Measurements from ENCODE around the gene HIP1R. TPM values are rescaled to one million over a fixed set of nuclear protein-coding genes. Genes with fewer than 3 reads are reported as not detected.
A peak's percentile ranks its signal among the peaks of the same experiment; 100 is the strongest.
"Not testable (repeated sequence)": the region's sequence is repeated elsewhere in the genome, so short reads cannot be mapped to it uniquely, and the experiment has no call there.

The HIP1R gene
- polyA plus RNA-seq, 3 donors from 2014 or later = 4.4 to 14.6 (median 5.1) TPM

DNA sequence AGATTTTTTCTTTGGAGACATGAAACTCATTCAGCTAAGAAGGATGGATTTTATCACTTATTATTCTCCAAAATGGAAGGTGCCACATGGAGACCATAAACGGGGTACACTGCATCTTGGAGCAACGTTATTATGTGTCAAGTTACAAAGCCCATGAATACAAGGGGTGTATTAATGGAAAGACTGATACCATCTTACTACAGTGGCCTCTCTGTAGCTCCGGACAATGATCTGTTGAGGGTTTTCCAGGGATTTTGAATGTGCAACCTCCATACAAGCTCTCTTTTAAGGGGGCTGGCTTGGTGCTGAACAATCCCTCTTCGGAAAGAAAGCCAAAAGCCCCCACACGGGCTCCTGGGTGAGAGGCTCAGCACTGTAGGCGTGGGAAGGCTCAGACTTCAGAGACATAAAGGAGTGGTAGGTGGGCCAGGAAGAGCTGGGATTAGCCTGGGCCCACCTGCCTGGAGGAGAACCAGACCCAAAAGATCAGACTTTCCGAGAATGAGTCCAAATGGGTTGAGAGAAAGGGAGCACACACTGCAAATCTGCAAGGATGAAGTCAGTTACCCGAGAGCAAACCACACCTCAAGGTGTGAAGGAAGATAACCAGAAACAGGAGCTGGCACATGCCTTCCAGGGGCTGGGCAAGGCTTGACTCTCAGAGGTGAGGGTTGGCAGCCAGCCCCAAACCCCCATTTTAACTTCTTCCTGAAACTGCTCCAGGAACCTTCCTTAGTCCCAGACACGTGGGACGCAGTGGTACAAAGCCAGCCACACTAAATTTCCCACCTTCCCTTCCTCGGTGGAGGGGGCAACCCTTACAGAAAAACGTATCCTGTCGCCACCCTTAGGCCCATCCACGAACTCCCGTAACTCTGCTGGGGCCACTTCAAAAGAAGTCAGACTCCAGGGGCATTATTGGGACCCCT, 59.2 kb downstream of the HIP1R start:
- no peaks in the 10 kb centered on the region for H3K36me3 Mint-ChIP-seq
- peaks cover 91 to 97% of the 10 kb centered on the region in 2 donors for H3K4me1 Mint-ChIP-seq
- H3K27ac Mint-ChIP-seq = peak overlapping the region; percentile 99 to 100 (median 100)
- H3K4me3 Mint-ChIP-seq = peak overlapping the region; percentile 94 to 99 (median 97)
- H3K9me3 Mint-ChIP-seq = no peaks in the 10 kb centered on the region
- peaks cover 18 to 47% (median 31%) of the 10 kb centered on the region in 3 donors for H3K27me3 Mint-ChIP-seq (ENCODE audit: low read depth in 3 of 3)
- DNase-seq = peak; percentile 51 to 63 (median 56)

DNA sequence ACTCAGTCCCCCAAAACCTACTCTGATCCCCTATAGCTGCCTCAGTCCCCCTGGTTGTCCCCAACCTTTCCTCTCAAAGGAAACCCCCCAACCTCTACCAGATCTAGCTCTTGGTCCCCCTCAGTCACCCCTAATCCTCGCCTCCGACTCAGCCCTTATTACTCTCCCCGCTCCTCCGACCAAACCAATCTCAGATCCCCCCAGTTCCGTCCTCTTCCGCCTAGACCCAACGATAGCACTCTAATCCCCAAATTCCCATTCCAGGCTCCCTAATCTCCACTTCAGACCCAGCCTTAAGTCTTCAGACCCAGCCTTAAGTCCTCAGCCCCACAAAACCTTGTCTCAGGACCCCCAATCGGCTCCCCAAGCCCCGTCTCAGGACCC, 60.1 kb downstream of the HIP1R start:
- DNase-seq = no peak

DNA sequence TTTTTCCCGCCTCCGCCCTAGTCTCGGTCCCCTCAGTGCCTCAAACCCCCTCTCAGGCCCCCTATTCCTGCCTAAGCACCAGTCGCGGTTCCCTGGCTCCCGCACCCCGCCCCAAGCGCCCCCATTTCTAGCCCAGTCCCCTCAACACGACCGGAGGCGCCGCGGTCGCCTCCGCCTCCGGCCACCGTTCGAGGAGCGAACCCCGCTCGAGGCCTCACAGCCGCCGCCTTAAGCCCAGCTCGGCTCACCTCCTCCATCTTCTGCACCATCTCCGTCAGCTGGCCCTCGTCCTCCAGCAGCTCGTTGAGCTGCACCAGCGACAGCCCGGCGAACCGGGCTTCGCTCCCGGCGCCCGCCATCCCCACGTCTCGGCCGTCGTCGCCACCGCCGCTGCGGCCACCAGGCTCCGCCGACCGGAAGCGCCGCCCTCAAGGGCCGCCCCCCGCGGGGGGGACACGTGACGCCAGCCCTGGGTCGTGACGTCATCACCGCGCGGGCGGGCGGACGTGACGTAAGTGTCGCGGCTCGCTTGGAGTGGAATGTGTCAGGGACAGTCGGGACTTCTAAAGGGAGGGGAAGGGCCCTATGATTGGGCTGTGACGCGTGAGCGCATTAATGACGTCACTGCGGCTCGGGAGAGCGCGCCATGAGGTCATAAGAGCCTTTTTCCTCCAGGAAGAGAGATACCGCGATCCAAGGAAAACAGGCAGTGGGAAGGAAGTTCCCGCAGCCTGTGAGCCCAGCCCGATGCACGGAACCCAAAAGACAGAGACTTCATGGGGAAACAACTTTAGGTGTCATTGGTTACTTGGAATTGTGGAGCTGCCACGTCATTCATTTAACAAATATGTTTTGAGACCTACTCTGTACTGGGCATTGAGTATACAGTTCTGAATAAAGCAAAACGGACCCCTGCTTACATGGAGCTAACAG, 60.7 kb downstream of the HIP1R start, which contains the start of gene VPS37B:
TSS of gene VPS37B (minus strand) at position 421 of the 933 bp plus-strand sequence. CDS start at position 359, 62 bp downstream.
- peaks cover 91 to 97% of the 10 kb centered on the region in 2 donors for H3K4me1 Mint-ChIP-seq
- DNase-seq = peak; percentile 96 to 98 (median 97)
- H3K36me3 Mint-ChIP-seq = no peaks in the 10 kb centered on the region
- H3K4me3 Mint-ChIP-seq = peak within 1 kb of the TSS; percentile 94 to 99 (median 97)
- peak within 1 kb of the TSS; percentile 99 to 100 (median 100) for H3K27ac Mint-ChIP-seq
- H3K27me3 Mint-ChIP-seq (ENCODE audit: low read depth in 3 of 3) = peaks cover 18 to 45% (median 26%) of the 10 kb centered on the region in 3 donors
- H3K9me3 Mint-ChIP-seq = no peaks in the 10 kb centered on the region

More for the DNA sequence above, 60.1 kb downstream of the HIP1R start:
- Mint-ChIP-seq H3K9me3 (no peaks in the 10 kb centered on the region), H3K27me3 (ENCODE audit: low read depth in 3 of 3) (peaks cover 18 to 49% (median 26%) of the 10 kb centered on the region in 3 donors), H3K27ac (peak overlapping the region; percentile 99 to 100 (median 100)), H3K4me1 (peaks cover 91 to 97% of the 10 kb centered on the region in 2 donors), H3K4me3 (peak overlapping the region; percentile 94 to 99 (median 97)), H3K36me3 (no peaks in the 10 kb centered on the region)

DNA sequence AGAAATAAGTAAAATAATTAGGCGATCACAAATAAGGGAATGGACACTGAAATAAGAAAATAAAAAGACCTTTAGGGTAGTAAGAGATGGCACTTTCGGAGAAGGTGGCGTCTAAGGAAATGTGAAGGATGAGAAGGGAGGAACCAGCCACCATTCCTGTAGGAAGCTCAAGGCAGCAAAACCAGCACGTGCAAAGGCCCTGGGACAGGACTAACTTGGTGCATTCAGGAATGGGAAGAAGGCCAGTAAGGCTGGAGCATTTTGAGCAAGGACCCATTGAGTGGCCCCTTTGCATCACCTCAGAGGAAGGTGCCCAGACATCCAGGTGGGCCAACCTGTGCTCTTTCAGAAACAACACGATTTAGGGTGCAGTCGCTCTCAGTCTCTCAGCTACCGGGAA, 61.4 kb downstream of the HIP1R start:
- Mint-ChIP-seq H3K27ac (peak overlapping the region; percentile 99 to 100 (median 100)), H3K9me3 (no peaks in the 10 kb centered on the region), H3K4me1 (peaks cover 91 to 97% of the 10 kb centered on the region in 2 donors), H3K36me3 (no peaks in the 10 kb centered on the region), H3K27me3 (ENCODE audit: low read depth in 3 of 3) (peaks cover 21 to 46% (median 30%) of the 10 kb centered on the region in 3 donors), H3K4me3 (peak overlapping the region; percentile 94 to 99 (median 97))
- no peak for DNase-seq

DNA sequence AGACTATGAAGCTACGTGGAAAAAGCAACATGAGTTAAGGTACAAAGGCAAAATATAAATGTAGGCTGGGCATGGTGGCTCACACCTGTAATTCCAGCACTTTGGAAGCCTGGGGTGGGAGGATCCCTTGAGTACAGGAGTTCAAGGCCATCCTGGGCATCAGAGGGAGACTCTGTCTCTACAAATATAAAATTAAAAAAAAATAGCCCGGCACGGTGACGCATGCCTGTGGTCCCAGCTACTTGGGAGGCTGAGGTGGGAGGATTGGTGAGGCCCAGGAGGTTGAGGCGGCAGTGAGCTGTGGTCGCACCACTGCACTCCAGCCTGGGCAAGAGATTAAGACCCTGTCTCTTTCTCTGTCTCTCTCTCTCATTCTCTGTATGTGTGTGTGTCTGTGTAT, 64.6 kb downstream of the HIP1R start:
- no peaks in the 10 kb centered on the region for H3K9me3 Mint-ChIP-seq
- H3K27me3 Mint-ChIP-seq (ENCODE audit: low read depth in 3 of 3) = peaks cover 21 to 41% (median 27%) of the 10 kb centered on the region in 3 donors
- H3K27ac Mint-ChIP-seq = peak overlapping the region; percentile 99 to 100 (median 100)
- H3K36me3 Mint-ChIP-seq = no peaks in the 10 kb centered on the region
- H3K4me1 Mint-ChIP-seq = peaks cover 77 to 85% of the 10 kb centered on the region in 2 donors
- DNase-seq = peak in 1 of 3 donors; percentile 31
- H3K4me3 Mint-ChIP-seq = peak overlapping the region; percentile 64 to 94 (median 86)

DNA sequence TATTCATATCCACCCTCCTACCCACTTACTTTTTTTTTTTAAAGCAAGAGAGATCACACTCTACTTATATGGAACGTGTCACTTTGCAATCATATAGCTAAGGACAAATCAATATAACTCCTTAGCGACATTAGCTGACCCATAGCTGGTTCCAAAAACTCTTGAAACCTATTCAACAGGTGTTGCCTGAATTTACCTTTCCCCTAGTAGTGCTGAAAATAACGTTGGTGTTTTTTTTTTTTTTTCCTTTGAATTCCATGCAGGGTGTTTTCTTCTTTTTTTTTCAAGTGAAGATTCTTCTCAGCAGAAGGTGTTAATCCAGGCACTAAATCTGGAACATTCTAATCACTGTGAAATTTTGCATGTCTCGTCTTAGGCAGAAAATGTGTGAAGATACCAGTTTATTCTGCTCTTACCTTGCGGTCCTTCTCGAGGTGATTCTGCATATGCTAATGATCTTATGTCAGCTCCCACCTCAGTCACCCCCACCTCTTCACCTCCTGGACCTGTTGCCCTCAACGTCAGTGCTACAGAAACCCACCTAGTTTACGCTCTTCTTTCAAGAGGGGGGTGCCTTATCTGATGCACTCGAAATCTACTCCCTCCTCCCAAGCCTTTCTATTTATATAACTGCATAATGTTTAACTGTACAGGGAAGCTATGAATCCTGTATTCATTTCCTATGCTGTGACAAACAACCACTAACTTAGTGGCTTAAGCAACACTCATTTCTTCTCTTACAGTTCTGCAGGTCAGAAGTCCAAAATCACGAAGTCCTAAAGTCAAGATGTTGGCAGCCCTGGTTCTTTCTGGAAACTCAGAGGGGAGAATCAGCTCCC, 67.8 kb downstream of the HIP1R start:
- Mint-ChIP-seq H3K9me3 (no peaks in the 10 kb centered on the region), H3K36me3 (no peaks in the 10 kb centered on the region), H3K27me3 (ENCODE audit: low read depth in 3 of 3) (peaks cover 4 to 12% (median 4%) of the 10 kb centered on the region in 3 donors), H3K4me3 (peak overlapping the region in 2 of 5 donors; percentile 9 to 47), H3K27ac (peak overlapping the region; percentile 9 to 81 (median 65)), H3K4me1 (peaks cover 53 to 56% of the 10 kb centered on the region in 2 donors)
- DNase-seq = no peak

DNA sequence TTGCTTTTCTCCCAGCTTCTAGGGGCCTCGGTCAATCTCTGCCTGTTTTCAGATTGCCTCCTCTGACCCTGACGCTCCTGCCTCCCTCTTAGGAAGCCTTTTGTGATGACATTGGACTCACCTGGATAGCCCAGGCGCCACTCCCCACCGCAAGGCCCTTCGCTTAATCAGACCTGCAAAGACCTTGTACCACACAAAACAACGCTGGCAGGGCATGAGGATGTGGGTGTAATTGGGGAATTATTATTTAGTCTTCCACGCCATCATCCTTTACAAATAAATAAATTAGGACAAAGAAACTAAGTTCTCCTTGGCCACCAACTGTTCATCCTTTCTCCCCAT, 68.4 kb downstream of the HIP1R start:
- Mint-ChIP-seq H3K4me1 (peaks cover 47 to 50% of the 10 kb centered on the region in 2 donors), H3K9me3 (no peaks in the 10 kb centered on the region), H3K4me3 (no peak overlapping the region), H3K27me3 (ENCODE audit: low read depth in 3 of 3) (peaks cover 4 to 9% (median 4%) of the 10 kb centered on the region in 3 donors), H3K27ac (peak overlapping the region in 4 of 6 donors; percentile 9 to 66 (median 42)), H3K36me3 (no peaks in the 10 kb centered on the region)
- no peak for DNase-seq

DNA sequence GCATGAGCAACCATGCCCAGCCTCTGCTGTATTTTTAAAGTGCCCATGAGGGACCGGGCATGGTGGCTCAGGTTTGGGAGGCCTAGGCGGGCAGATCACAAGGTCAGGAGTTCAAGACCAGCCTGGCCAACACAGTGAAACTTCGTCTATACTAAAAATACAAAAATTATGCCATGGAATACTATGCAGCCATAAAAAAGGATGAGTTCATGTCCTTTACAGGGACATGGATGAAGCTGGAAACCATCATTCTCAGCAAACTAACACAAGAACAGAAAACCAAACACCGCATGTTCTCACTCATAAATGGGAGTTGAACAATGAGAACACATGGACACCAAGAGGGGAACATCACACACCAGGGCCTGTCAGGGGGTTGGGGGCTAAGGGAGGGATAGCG, 70.0 kb downstream of the HIP1R start:
- peak overlapping the region in 1 of 6 donors; percentile 56 for H3K27ac Mint-ChIP-seq
- H3K27me3 Mint-ChIP-seq (ENCODE audit: low read depth in 3 of 3); H3K4me3 Mint-ChIP-seq; H3K36me3 Mint-ChIP-seq; DNase-seq; H3K9me3 Mint-ChIP-seq: not testable (repeated sequence)
- H3K4me1 Mint-ChIP-seq = peaks cover 31 to 34% of the 10 kb centered on the region in 2 donors

DNA sequence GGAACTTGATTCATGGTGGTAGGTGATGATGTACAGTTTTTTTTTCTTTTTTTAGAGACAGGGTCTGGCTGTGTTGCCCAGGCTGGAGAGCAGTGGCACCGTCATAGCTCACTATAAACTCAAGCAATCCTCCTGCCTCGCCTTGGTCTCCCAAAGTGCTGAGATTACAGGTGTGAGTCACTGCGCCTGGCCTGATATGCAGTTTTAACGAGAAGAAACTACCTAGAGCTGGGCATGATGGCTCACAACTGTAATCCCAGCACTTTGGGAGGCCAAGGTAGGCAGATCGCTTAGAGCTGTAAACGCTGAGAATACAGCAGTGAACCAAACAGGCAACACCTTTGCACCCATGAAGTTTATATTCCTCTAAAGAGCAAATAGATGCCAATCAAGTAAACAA, 73.7 kb downstream of the HIP1R start:
- no peaks in the 10 kb centered on the region for H3K36me3 Mint-ChIP-seq
- peaks cover 0 to 6% (median 0%) of the 10 kb centered on the region in 3 donors for H3K27me3 Mint-ChIP-seq (ENCODE audit: low read depth in 3 of 3)
- no peak overlapping the region for H3K27ac Mint-ChIP-seq
- peaks cover under 1 to 2% of the 10 kb centered on the region in 2 donors for H3K4me1 Mint-ChIP-seq
- DNase-seq = no peak
- no peaks in the 10 kb centered on the region for H3K9me3 Mint-ChIP-seq
- H3K4me3 Mint-ChIP-seq = no peak overlapping the region

DNA sequence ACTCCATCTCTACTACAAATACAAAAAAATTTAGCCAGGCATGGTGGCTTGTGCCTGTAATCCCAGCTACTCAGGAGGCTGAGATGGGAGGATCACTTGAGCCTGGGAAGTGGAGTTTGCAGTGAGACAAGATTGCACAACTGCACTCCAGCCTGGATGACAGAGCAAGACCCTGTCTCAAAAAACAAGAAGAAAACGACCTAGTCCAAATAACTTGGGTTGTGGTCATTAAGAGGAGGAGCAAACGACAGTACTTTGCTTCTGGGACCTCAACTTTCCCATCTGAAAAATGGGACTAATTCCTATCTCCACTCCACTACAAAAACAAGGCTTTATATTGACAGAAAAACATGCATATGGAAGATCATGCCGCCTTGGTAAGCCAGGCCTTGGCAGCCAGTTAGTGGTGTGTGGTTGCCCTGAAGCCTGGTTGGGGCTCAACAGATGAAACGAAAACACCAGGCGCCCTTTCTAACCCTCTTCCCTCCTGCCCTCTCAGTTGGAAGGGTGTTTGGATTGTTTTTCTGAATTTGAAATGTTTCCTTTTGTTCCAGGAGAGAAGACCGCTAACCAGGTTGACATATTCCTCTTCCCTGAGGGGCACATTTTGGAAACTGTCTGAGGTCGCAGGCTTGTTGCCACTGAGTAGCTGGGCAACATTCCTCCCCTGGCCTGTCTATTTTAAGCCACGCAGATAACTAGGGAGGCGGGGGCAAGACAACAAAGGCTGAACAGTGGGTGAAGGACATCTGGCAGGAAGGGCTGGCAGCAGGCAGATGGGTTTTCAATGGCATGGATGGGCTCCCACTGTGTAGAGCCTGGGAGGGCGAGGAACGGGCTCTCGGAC, 74.4 kb downstream of the HIP1R start:
- Mint-ChIP-seq H3K27me3 (ENCODE audit: low read depth in 3 of 3) (peaks cover 0 to 6% (median 0%) of the 10 kb centered on the region in 3 donors), H3K4me1 (no peaks in the 10 kb centered on the region), H3K4me3 (no peak overlapping the region), H3K27ac (peak overlapping the region in 1 of 6 donors; percentile 55), H3K9me3 (no peaks in the 10 kb centered on the region), H3K36me3 (no peaks in the 10 kb centered on the region)
- DNase-seq = no peak

Data from immature natural killer cell (primary cell).